ENCODE data around the gene LDHD. TPM values are rescaled to one million over a fixed set of nuclear protein-coding genes. Genes with fewer than 3 reads are reported as not detected.

Gene LDHD
- total RNA-seq, 6 experiments from 2014 or later, result 62.9 to 98.5 (median 90.2) TPM

DNA sequence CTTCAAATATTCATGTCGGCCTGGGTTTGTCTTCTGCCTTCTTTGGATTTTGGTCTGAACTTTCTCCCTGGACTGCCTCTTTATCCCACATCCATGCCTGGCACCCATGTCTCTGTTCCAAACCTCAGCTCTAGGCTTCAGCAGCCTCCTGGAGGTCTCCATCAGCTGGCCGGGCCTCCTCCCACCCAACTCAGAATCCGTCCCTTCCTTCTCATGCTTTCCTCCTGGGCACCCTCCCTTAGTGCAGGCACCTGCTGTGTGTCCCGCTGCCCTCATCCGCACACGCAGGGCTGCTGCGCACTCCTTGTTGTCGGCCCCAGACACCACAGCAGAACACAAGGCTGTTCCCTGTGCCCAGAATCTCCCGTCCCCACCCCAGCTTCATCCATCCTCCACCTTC is 14.0 kb downstream of the LDHD start:
- H3K9me3 ChIP-seq, result no peaks in the 10 kb centered on the region
- WGBS (ENCODE audit: insufficient coverage, low coverage, low lambda C conversion rate, missing lambda C conversion rate), result 100% methylated on average over 5 of the region's 9 CpGs
- no peak overlapping the region for H3K4me3 ChIP-seq
- TF ChIP-seq CTCF (IDR thresholded peaks at IDR 0.05), result no peak
- no peak for TF ChIP-seq POLR2A (IDR thresholded peaks at IDR 0.05)
- H3K27me3 ChIP-seq, result no peaks in the 10 kb centered on the region
- DNase-seq, result peak in 1 of 3 donors; percentile 37
- peaks cover 0 to 11% (median 0%) of the 10 kb centered on the region in 4 donors for H3K4me1 ChIP-seq
- intact Hi-C loops (cut with DNase I), result no loop called here
- no peaks in the 10 kb centered on the region for H3K36me3 ChIP-seq
- ATAC-seq, result no peak
- no peak overlapping the region for H3K27ac ChIP-seq

DNA sequence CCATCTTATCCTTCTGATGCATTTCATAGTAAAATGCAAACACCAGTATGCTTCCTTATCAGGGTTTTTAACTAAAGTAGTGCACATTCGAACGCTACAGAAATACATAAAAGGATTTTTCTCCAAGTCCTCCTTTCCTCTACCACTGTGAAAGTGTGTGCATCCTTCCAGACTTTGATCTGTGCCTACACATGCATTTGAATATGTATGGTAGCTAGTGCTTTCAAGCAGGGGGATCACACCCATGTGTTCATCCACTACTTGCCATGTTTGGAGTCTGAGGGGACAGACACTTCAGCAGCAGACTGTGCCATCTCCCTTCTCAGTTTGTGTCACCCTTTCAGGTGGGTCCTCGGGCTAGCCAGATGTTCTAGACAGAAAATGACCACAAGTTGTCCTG is 14.9 kb downstream of the LDHD start:
- intact Hi-C loops (cut with DNase I), result no loop called here
- H3K27me3 ChIP-seq, result no peaks in the 10 kb centered on the region
- H3K36me3 ChIP-seq, result no peaks in the 10 kb centered on the region
- no peak overlapping the region for H3K4me3 ChIP-seq
- no peaks in the 10 kb centered on the region for H3K9me3 ChIP-seq
- DNase-seq, result peak in 1 of 3 donors; percentile 3
- ATAC-seq, result no peak
- WGBS (ENCODE audit: insufficient coverage, low coverage, low lambda C conversion rate, missing lambda C conversion rate), result 86% methylated on average over 3 of the region's 3 CpGs
- no peak overlapping the region for H3K27ac ChIP-seq
- TF ChIP-seq POLR2A (IDR thresholded peaks at IDR 0.05) (no peak), CTCF (IDR thresholded peaks at IDR 0.05) (no peak)
- H3K4me1 ChIP-seq, result peaks cover 0 to 11% (median 0%) of the 10 kb centered on the region in 4 donors

GRCh38 chr16:75100603-75100990 is 16.0 kb downstream of the LDHD start:
- ATAC-seq (no peak), DNase-seq (no peak)
- H3K27ac ChIP-seq, result no peak overlapping the region
- no peak overlapping the region for H3K4me3 ChIP-seq
- intact Hi-C loops (cut with DNase I), result no loop called here
- H3K27me3 ChIP-seq, result no peaks in the 10 kb centered on the region
- 90% methylated on average over 3 of the region's 3 CpGs for WGBS (ENCODE audit: insufficient coverage, low coverage, low lambda C conversion rate, missing lambda C conversion rate)
- no peak for TF ChIP-seq CTCF (IDR thresholded peaks at IDR 0.05)
- no peak for TF ChIP-seq POLR2A (IDR thresholded peaks at IDR 0.05)
- H3K4me1 ChIP-seq, result peaks cover 0 to 6% (median 0%) of the 10 kb centered on the region in 4 donors
- no peaks in the 10 kb centered on the region for H3K36me3 ChIP-seq
- H3K9me3 ChIP-seq, result no peaks in the 10 kb centered on the region

DNA sequence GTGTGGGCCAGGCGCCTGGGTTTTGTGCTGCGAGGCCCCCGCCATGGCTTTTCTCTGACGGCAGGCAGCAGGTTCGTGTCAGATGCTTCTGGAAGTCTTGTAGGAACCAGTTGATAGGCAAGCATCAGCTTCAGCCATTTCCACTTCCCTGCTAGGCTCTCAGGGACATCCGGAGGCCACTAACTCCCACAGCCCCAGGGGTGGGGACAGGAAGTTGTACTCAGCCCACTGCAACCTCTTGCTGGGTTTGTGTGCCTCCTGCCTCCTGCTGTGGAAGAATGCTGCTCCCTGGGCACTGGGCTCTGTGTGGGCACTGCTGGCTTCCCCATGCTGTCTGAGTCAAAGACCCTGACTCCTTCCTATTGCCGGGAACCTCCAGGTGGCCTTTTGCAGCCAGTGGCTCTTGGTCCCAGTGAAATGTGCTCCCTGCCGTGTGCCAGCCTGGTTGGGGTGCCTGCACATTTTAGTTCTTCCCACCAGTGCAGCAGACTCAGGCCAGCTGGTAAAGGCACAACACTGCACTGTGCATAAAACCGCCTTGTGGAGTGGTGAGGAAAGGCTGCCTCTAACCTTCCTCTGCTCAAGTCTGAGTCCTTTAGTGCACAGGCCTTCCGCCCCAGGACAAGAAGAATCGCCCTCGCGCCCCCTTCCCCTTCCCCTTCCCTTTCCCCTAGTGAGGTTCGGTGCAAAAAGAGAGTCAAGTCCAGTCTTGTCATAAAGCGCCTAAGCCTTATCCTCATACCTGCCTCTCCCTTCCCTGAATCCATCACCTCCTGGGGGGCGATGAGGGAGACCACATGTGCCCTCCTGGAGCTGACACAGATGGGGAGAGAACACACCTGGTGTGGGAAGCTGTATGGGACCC is 16.6 kb downstream of the LDHD start:
- no peaks in the 10 kb centered on the region for H3K9me3 ChIP-seq
- no peak for TF ChIP-seq CTCF (IDR thresholded peaks at IDR 0.05)
- TF ChIP-seq POLR2A (IDR thresholded peaks at IDR 0.05), result no peak
- no peaks in the 10 kb centered on the region for H3K36me3 ChIP-seq
- H3K27me3 ChIP-seq, result no peaks in the 10 kb centered on the region
- intact Hi-C loops (cut with DNase I), result no loop called here
- no peak overlapping the region for H3K27ac ChIP-seq
- ATAC-seq, result peak; percentile 59 to 78 (median 75)
- DNase-seq, result peak in 1 of 3 donors; percentile 34
- no peaks in the 10 kb centered on the region for H3K4me1 ChIP-seq
- no peak overlapping the region for H3K4me3 ChIP-seq
- 74% methylated on average over 10 of the region's 16 CpGs for WGBS (ENCODE audit: insufficient coverage, low coverage, low lambda C conversion rate, missing lambda C conversion rate)
